Anterior cingulate cortex (tissue), 58 donors: ENCODE results near the gene HEXIM2.

Source experiments
- DNase-seq, 58 donors: peaks; one replicate each; lab custom pipeline; 2025; lab: John Stamatoyannopoulos, UW

HEXIM2 gene

GRCh38 chr17:45162025-45162687 lies 481 bp downstream of the HEXIM2 start:
- peak in 6 of 58 donors; percentile 19 to 61 (median 42) for DNase-seq

- no peak for DNase-seq
Measured at GRCh38 chr17:45164734-45165269, 3.1 kb downstream of the HEXIM2 start.

- no peak for DNase-seq
Measured at GRCh38 chr17:45168991-45169752, 7.5 kb downstream of the HEXIM2 start.

- DNase-seq: peak in 15 of 58 donors; percentile 23 to 68 (median 50)
Measured at GRCh38 chr17:45170280-45170930, 8.7 kb downstream of the HEXIM2 start.

GRCh38 chr17:45170931-45171337 lies 9.3 kb downstream of the HEXIM2 start:
- peak in 43 of 58 donors; percentile 14 to 68 (median 34) for DNase-seq

- DNase-seq: peak in 13 of 58 donors; percentile 6 to 71 (median 21)
Measured at GRCh38 chr17:45171338-45172231, 9.9 kb downstream of the HEXIM2 start.

GRCh38 chr17:45172232-45172540 lies 10.5 kb downstream of the HEXIM2 start:
- peak in 1 of 58 donors; percentile 35 for DNase-seq

- DNase-seq: peak; percentile 41 to 93 (median 84)
Measured at GRCh38 chr17:45172541-45173286, 11.0 kb downstream of the HEXIM2 start.

- DNase-seq: no peak
Measured at GRCh38 chr17:45175759-45176115, 14.1 kb downstream of the HEXIM2 start.

- DNase-seq: no peak
Measured at GRCh38 chr17:45177563-45177962, 15.9 kb downstream of the HEXIM2 start.

- no peak for DNase-seq
Measured at GRCh38 chr17:45184144-45184543, 22.5 kb downstream of the HEXIM2 start.

GRCh38 chr17:45186801-45187354 lies 25.2 kb downstream of the HEXIM2 start:
- no peak for DNase-seq

GRCh38 chr17:45189009-45189408 lies 27.3 kb downstream of the HEXIM2 start:
- no peak for DNase-seq

GRCh38 chr17:45190503-45191255 lies 29.0 kb downstream of the HEXIM2 start:
- DNase-seq: no peak

- DNase-seq: no peak
Measured at GRCh38 chr17:45195424-45195823, 33.7 kb downstream of the HEXIM2 start.

GRCh38 chr17:45197108-45197507 lies 35.4 kb downstream of the HEXIM2 start:
- no peak for DNase-seq

GRCh38 chr17:45197555-45198334 lies 36.1 kb downstream of the HEXIM2 start:
- DNase-seq: peak in 57 of 58 donors; percentile 15 to 88 (median 78)

- no peak for DNase-seq
Measured at GRCh38 chr17:45200701-45201100, 39.0 kb downstream of the HEXIM2 start.
